GM21723 (cell line): ENCODE data around the gene FAM181A.

Experiments used
- ATAC-seq: cut with Tn5 transposase; IDR thresholded peaks from one replicate; pipeline ENCODE4 v1.9.1; 2021; ENCODE audit warnings: mild to moderate bottlenecking, moderate library complexity; ENCODE audit not compliant: unreplicated experiment

FAM181A gene

GRCh38 chr14:93960774-93961438 lies 33.8 kb downstream of the FAM181A start:
- no peak for ATAC-seq

- ATAC-seq: no peak
Measured at GRCh38 chr14:93961620-93962019, 34.5 kb downstream of the FAM181A start.

- peak; percentile 62 for ATAC-seq
Measured at GRCh38 chr14:93962701-93963601, 35.8 kb downstream of the FAM181A start.

GRCh38 chr14:93963692-93964091 lies 36.5 kb downstream of the FAM181A start:
- ATAC-seq: no peak

- ATAC-seq: no peak
Measured at GRCh38 chr14:93964281-93964680, 37.1 kb downstream of the FAM181A start.

- ATAC-seq: no peak
Measured at GRCh38 chr14:93964820-93965286, 37.7 kb downstream of the FAM181A start.

GRCh38 chr14:93965287-93965821 lies 38.2 kb downstream of the FAM181A start:
- no peak for ATAC-seq

- ATAC-seq: no peak
Measured at GRCh38 chr14:93965946-93966474, 38.9 kb downstream of the FAM181A start.

- peak; percentile 45 for ATAC-seq
Measured at GRCh38 chr14:93967637-93968250, 40.6 kb downstream of the FAM181A start.

GRCh38 chr14:93969082-93969828 lies 42.1 kb downstream of the FAM181A start:
- no peak for ATAC-seq

GRCh38 chr14:93970585-93970964 lies 43.4 kb downstream of the FAM181A start:
- ATAC-seq: no peak

GRCh38 chr14:93970965-93971634 lies 44.0 kb downstream of the FAM181A start:
- ATAC-seq: peak; percentile 46

GRCh38 chr14:93971635-93972027 lies 44.5 kb downstream of the FAM181A start:
- ATAC-seq: no peak

GRCh38 chr14:93972618-93973205 lies 45.6 kb downstream of the FAM181A start:
- ATAC-seq: no peak

GRCh38 chr14:93973607-93974006 lies 46.5 kb downstream of the FAM181A start:
- ATAC-seq: no peak

GRCh38 chr14:93974299-93974698 lies 47.2 kb downstream of the FAM181A start:
- no peak for ATAC-seq

- no peak for ATAC-seq
Measured at GRCh38 chr14:93974833-93975232, 47.7 kb downstream of the FAM181A start.

GRCh38 chr14:93975791-93976476 lies 48.8 kb downstream of the FAM181A start:
- peak; percentile 64 for ATAC-seq
